ENCODE results near the gene LAMA2. TPM values are rescaled to one million over a fixed set of nuclear protein-coding genes. Genes with fewer than 3 reads are reported as not detected.
A peak's percentile ranks its signal among the peaks of the same experiment; 100 is the strongest.

LAMA2 gene
- total RNA-seq, 2 donors from 2014 or later: 0.93 to 2.0 TPM

- no peak overlapping the region for H3K27ac Mint-ChIP-seq
- no peaks in the 10 kb centered on the region for H3K9me3 Mint-ChIP-seq
- H3K36me3 Mint-ChIP-seq: no peaks in the 10 kb centered on the region
- ATAC-seq (no peak), DNase-seq (ENCODE audit: low spot score in 2 of 2) (no peak)
These were observed 510.7 kb downstream of the LAMA2 start for GRCh38 chr6:129393654-129394053.

GRCh38 chr6:129398764-129399163 is 515.8 kb downstream of the LAMA2 start:
- ATAC-seq: no peak
- no peaks in the 10 kb centered on the region for H3K9me3 Mint-ChIP-seq

GRCh38 chr6:129402244-129402643 is 519.3 kb downstream of the LAMA2 start:
- Mint-ChIP-seq H3K9me3 (no peaks in the 10 kb centered on the region), H3K27ac (no peak overlapping the region), H3K36me3 (no peaks in the 10 kb centered on the region)
- DNase-seq (ENCODE audit: low spot score in 2 of 2) (no peak), ATAC-seq (no peak)

More at GRCh38 chr6:129398764-129399163, 515.8 kb downstream of the LAMA2 start:
- Mint-ChIP-seq H3K27ac (no peak overlapping the region), H3K36me3 (no peaks in the 10 kb centered on the region)
- DNase-seq (ENCODE audit: low spot score in 2 of 2): no peak

- Mint-ChIP-seq H3K27ac (no peak overlapping the region), H3K9me3 (no peaks in the 10 kb centered on the region), H3K36me3 (peaks cover 0 to 5% of the 10 kb centered on the region in 2 donors)
- DNase-seq (ENCODE audit: low spot score in 2 of 2) (no peak), ATAC-seq (no peak)
These were observed 528.2 kb downstream of the LAMA2 start for GRCh38 chr6:129411092-129411491.

- no peaks in the 10 kb centered on the region for H3K9me3 Mint-ChIP-seq
- ATAC-seq (no peak), DNase-seq (ENCODE audit: low spot score in 2 of 2) (no peak)
- no peaks in the 10 kb centered on the region for H3K36me3 Mint-ChIP-seq
- H3K27ac Mint-ChIP-seq: peak overlapping the region in 1 of 2 donors; percentile 17
These were observed 533.5 kb downstream of the LAMA2 start for GRCh38 chr6:129416337-129416990.

GRCh38 chr6:129417416-129418086 is 534.6 kb downstream of the LAMA2 start:
- Mint-ChIP-seq H3K27ac (no peak overlapping the region), H3K9me3 (no peaks in the 10 kb centered on the region), H3K36me3 (no peaks in the 10 kb centered on the region)
- ATAC-seq: no peak
- DNase-seq (ENCODE audit: low spot score in 2 of 2): no peak

GRCh38 chr6:129419324-129419723 is 536.4 kb downstream of the LAMA2 start:
- ATAC-seq (no peak), DNase-seq (ENCODE audit: low spot score in 2 of 2) (no peak)
- Mint-ChIP-seq H3K27ac (no peak overlapping the region), H3K9me3 (no peaks in the 10 kb centered on the region), H3K36me3 (no peaks in the 10 kb centered on the region)

GRCh38 chr6:129426343-129426742 is 543.4 kb downstream of the LAMA2 start:
- DNase-seq (ENCODE audit: low spot score in 2 of 2) (no peak), ATAC-seq (no peak)
- H3K36me3 Mint-ChIP-seq: no peaks in the 10 kb centered on the region
- H3K9me3 Mint-ChIP-seq: no peaks in the 10 kb centered on the region
- H3K27ac Mint-ChIP-seq: no peak overlapping the region

GRCh38 chr6:129429956-129430355 is 547.0 kb downstream of the LAMA2 start:
- no peak for DNase-seq (ENCODE audit: low spot score in 2 of 2)
- no peak for ATAC-seq
- no peak overlapping the region for H3K27ac Mint-ChIP-seq
- no peaks in the 10 kb centered on the region for H3K36me3 Mint-ChIP-seq
- H3K9me3 Mint-ChIP-seq: no peaks in the 10 kb centered on the region

GRCh38 chr6:129432738-129433137 is 549.8 kb downstream of the LAMA2 start:
- DNase-seq (ENCODE audit: low spot score in 2 of 2) (no peak), ATAC-seq (peak in 1 of 2 donors; percentile 39)
- Mint-ChIP-seq H3K36me3 (no peaks in the 10 kb centered on the region), H3K9me3 (no peaks in the 10 kb centered on the region), H3K27ac (no peak overlapping the region)

- DNase-seq (ENCODE audit: low spot score in 2 of 2) (no peak), ATAC-seq (no peak)
- Mint-ChIP-seq H3K36me3 (no peaks in the 10 kb centered on the region), H3K9me3 (no peaks in the 10 kb centered on the region), H3K27ac (no peak overlapping the region)
These were observed 551.2 kb downstream of the LAMA2 start for GRCh38 chr6:129434091-129434490.

- peaks cover 5 to 11% of the 10 kb centered on the region in 2 donors for H3K36me3 Mint-ChIP-seq
- DNase-seq (ENCODE audit: low spot score in 2 of 2) (no peak), ATAC-seq (peak in 1 of 2 donors; percentile 22)
- H3K9me3 Mint-ChIP-seq: no peaks in the 10 kb centered on the region
- H3K27ac Mint-ChIP-seq: no peak overlapping the region
These were observed 557.8 kb downstream of the LAMA2 start for GRCh38 chr6:129440691-129441090.

- ATAC-seq: peak in 1 of 2 donors; percentile 73
- Mint-ChIP-seq H3K36me3 (peaks cover 16 to 27% of the 10 kb centered on the region in 2 donors), H3K27ac (peak overlapping the region in 1 of 2 donors; percentile 68), H3K9me3 (peaks cover 5 to 6% of the 10 kb centered on the region in 2 donors)
- no peak for DNase-seq (ENCODE audit: low spot score in 2 of 2)
These were observed 561.7 kb downstream of the LAMA2 start for GRCh38 chr6:129444683-129445082.

GRCh38 chr6:129446272-129447197 is 563.6 kb downstream of the LAMA2 start:
- DNase-seq (ENCODE audit: low spot score in 2 of 2): no peak
- ATAC-seq: no peak
- Mint-ChIP-seq H3K27ac (peak overlapping the region in 1 of 2 donors; percentile 84), H3K36me3 (peaks cover 24 to 35% of the 10 kb centered on the region in 2 donors), H3K9me3 (peaks cover 13 to 14% of the 10 kb centered on the region in 2 donors)

GRCh38 chr6:129447198-129447565 is 564.2 kb downstream of the LAMA2 start:
- H3K36me3 Mint-ChIP-seq: peaks cover 24 to 35% of the 10 kb centered on the region in 2 donors
- DNase-seq (ENCODE audit: low spot score in 2 of 2) (no peak), ATAC-seq (no peak)
- peaks cover 13 to 16% of the 10 kb centered on the region in 2 donors for H3K9me3 Mint-ChIP-seq
- peak overlapping the region; percentile 12 to 84 for H3K27ac Mint-ChIP-seq

GRCh38 chr6:129448965-129449364 is 566.0 kb downstream of the LAMA2 start:
- H3K27ac Mint-ChIP-seq: peak overlapping the region; percentile 48 to 51
- peaks cover 24 to 41% of the 10 kb centered on the region in 2 donors for H3K36me3 Mint-ChIP-seq
- peak; percentile 90 to 95 for ATAC-seq

GRCh38 chr6:129451187-129451586 is 568.2 kb downstream of the LAMA2 start:
- ATAC-seq (no peak), DNase-seq (ENCODE audit: low spot score in 2 of 2) (no peak)
- Mint-ChIP-seq H3K9me3 (peaks cover 13 to 20% of the 10 kb centered on the region in 2 donors), H3K36me3 (peaks cover 18 to 25% of the 10 kb centered on the region in 2 donors), H3K27ac (no peak overlapping the region)

More at GRCh38 chr6:129448965-129449364, 566.0 kb downstream of the LAMA2 start:
- DNase-seq (ENCODE audit: low spot score in 2 of 2): no peak
- H3K9me3 Mint-ChIP-seq: peaks cover 13 to 20% of the 10 kb centered on the region in 2 donors
